Trophoblast cell (in vitro differentiated cells and primary cell): ENCODE results near the gene RGL2.
"Not testable (repeated sequence)": the region's sequence is repeated elsewhere in the genome, so short reads cannot be mapped to it uniquely, and the experiment has no call there.

Experiments used
- DNase-seq, 2 donors: peaks; one replicate each; pipeline ENCODE4 v3.0.0-alpha.2; 2016
- H2AFZ ChIP-seq: 2 replicates; pipeline ENCODE4 v1.6.1; 2013; ENCODE audit warnings: low read length, moderate library complexity, mild to moderate bottlenecking; ENCODE audit not compliant: insufficient read depth, poor library complexity
- H2AK5ac ChIP-seq: 2 replicates; pipeline ENCODE4 v1.6.1; 2013; ENCODE audit warnings: mild to moderate bottlenecking, low read length
- H2BK120ac ChIP-seq: 2 replicates; pipeline ENCODE4 v1.6.1; 2013; ENCODE audit warnings: low read length, mild to moderate bottlenecking, moderate library complexity; ENCODE audit not compliant: insufficient read depth, poor library complexity
- H2BK12ac ChIP-seq: 2 replicates; pipeline ENCODE4 v1.6.1; 2013; ENCODE audit warnings: mild to moderate bottlenecking, low read length, moderate library complexity
- H2BK5ac ChIP-seq: 2 replicates; pipeline ENCODE4 v1.6.1; 2013; ENCODE audit warnings: low read length, low read depth, moderate library complexity, mild to moderate bottlenecking; ENCODE audit not compliant: poor library complexity
- H3K14ac ChIP-seq: 2 replicates; pipeline ENCODE4 v1.6.1; 2013; ENCODE audit warnings: mild to moderate bottlenecking, low read length
- H3K18ac ChIP-seq: 2 replicates; pipeline ENCODE4 v1.6.1; 2013; ENCODE audit warnings: mild to moderate bottlenecking, low read length
- H3K23ac ChIP-seq: 2 replicates; pipeline ENCODE4 v1.6.1; 2013; ENCODE audit warnings: low read length
- H3K27ac ChIP-seq: 2 replicates; pipeline ENCODE4 v1.5.1; 2013; ENCODE audit warnings: low read depth, mild to moderate bottlenecking, inconsistent platforms, low read length, moderate library complexity
- H3K27me3 ChIP-seq: 2 replicates; pipeline ENCODE4 v1.6.1; 2013; ENCODE audit warnings: inconsistent platforms, mild to moderate bottlenecking, low read length, moderate library complexity; ENCODE audit not compliant: insufficient read depth
- H3K36me3 ChIP-seq, 2 experiments: 1 replicate in 1 of 2; 2 replicates in 1 of 2; pipeline ENCODE4 v1.6.1; 2013; ENCODE audit warnings: low read length in 2 of 2, mild to moderate bottlenecking in 2 of 2, moderate library complexity in 1 of 2; ENCODE audit not compliant: insufficient read depth in 2 of 2, control insufficient read depth in 1 of 2
- H3K4ac ChIP-seq: 2 replicates; pipeline ENCODE4 v1.6.1; 2013; ENCODE audit warnings: low read depth, mild to moderate bottlenecking, low read length, moderate library complexity
- H3K4me1 ChIP-seq, 2 experiments: 1 replicate in 1 of 2; 2 replicates in 1 of 2; pipeline ENCODE4 v1.6.1; 2013; ENCODE audit warnings: low read length in 2 of 2, mild to moderate bottlenecking in 2 of 2, moderate library complexity in 1 of 2; ENCODE audit not compliant: insufficient read depth in 2 of 2, control insufficient read depth in 1 of 2
- H3K4me2 ChIP-seq: 2 replicates; pipeline ENCODE4 v1.6.1; 2013; ENCODE audit warnings: inconsistent platforms, mild to moderate bottlenecking, low read length, moderate library complexity
- H3K4me3 ChIP-seq: 2 replicates; pipeline ENCODE4 v1.5.1; 2013; ENCODE audit warnings: mild to moderate bottlenecking, low read depth, low read length, inconsistent platforms
- H3K79me1 ChIP-seq: one replicate; pipeline ENCODE4 v1.6.1; 2013; ENCODE audit warnings: low read length
- H3K79me2 ChIP-seq: 2 replicates; pipeline ENCODE4 v1.6.1; 2013; ENCODE audit warnings: low read length, mild to moderate bottlenecking; ENCODE audit not compliant: control insufficient read depth, insufficient read depth, poor library complexity
- H3K9ac ChIP-seq: 2 replicates; pipeline ENCODE4 v1.6.1; 2013; ENCODE audit warnings: mild to moderate bottlenecking, low read length
- H3K9me3 ChIP-seq: 2 replicates; pipeline ENCODE4 v1.6.1; 2013; ENCODE audit warnings: low read depth, mild to moderate bottlenecking, control low read depth, inconsistent platforms, low read length; ENCODE audit not compliant: insufficient read depth
- H4K12ac ChIP-seq: 2 replicates; pipeline ENCODE4 v1.6.1; 2013; ENCODE audit warnings: low read depth, mild to moderate bottlenecking, low read length, moderate library complexity
- H4K8ac ChIP-seq: 2 replicates; pipeline ENCODE4 v1.6.1; 2013; ENCODE audit warnings: low read depth, mild to moderate bottlenecking, low read length, moderate library complexity
- H4K91ac ChIP-seq: one replicate; pipeline ENCODE4 v1.6.1; 2013; ENCODE audit warnings: low read depth, mild to moderate bottlenecking, low read length, moderate library complexity
- WGBS: extraction: QIAGEN DNeasy Blood & Tissue Kit; methylation state at CpG from one replicate; pipeline ENCODE4 v1.1.7; 2013; ENCODE audit warnings: missing lambda C conversion rate; ENCODE audit not compliant: insufficient read length, insufficient coverage; ENCODE audit errors: extremely low coverage; 5-methylcytosine and 5-hydroxymethylcytosine counted together

RGL2 gene

DNA sequence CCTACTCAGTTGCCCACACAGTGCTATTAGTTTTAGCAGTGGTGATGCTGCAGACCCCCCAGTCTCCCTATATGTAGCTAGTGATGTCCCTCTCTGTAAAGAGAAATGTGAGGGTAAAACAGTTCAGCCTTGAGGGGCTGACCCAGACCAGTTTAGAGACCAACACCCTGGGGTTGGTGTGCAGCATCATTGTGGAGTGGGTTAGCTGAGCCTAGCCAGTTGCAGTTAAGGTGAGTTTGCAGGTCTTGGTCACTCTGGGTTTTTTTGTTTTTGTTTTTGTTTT lies 22.2 kb downstream of the RGL2 start:
- H3K4me3 ChIP-seq: peak overlapping the region; percentile 84
- H2AFZ ChIP-seq: no peak overlapping the region
- peak overlapping the region; percentile 36 for H2AK5ac ChIP-seq
- peak overlapping the region; percentile 84 for H3K9ac ChIP-seq
- H3K4me2 ChIP-seq: peak overlapping the region; percentile 62
- peak overlapping the region; percentile 97 for H3K27ac ChIP-seq
- H2BK120ac ChIP-seq: peak overlapping the region; percentile 14
- no peaks in the 10 kb centered on the region for H3K27me3 ChIP-seq
- peaks cover 48 to 57% of the 10 kb centered on the region in 2 experiments for H3K36me3 ChIP-seq
- H2BK5ac ChIP-seq: peak overlapping the region; percentile 28
- peak overlapping the region; percentile 89 for H3K14ac ChIP-seq
- no peak for DNase-seq
- H3K79me2 ChIP-seq: peaks cover 15% of the 10 kb centered on the region
- no peak overlapping the region for H3K18ac ChIP-seq
- H4K91ac ChIP-seq: peak overlapping the region; percentile 41
- peak overlapping the region; percentile 17 for H3K4ac ChIP-seq
- H3K9me3 ChIP-seq: no peaks in the 10 kb centered on the region
- peak overlapping the region; percentile 96 for H4K8ac ChIP-seq
- H4K12ac ChIP-seq: peak overlapping the region; percentile 78
- peaks cover 3 to 12% of the 10 kb centered on the region in 2 experiments for H3K4me1 ChIP-seq
- no peak overlapping the region for H3K23ac ChIP-seq
- no peak overlapping the region for H2BK12ac ChIP-seq
- peaks cover 15% of the 10 kb centered on the region for H3K79me1 ChIP-seq

GRCh38 chr6:33275795-33276580 lies 22.8 kb downstream of the RGL2 start:
- peak overlapping the region; percentile 97 for H3K27ac ChIP-seq
- peaks cover 20% of the 10 kb centered on the region for H3K79me1 ChIP-seq
- peaks cover 46 to 55% of the 10 kb centered on the region in 2 experiments for H3K36me3 ChIP-seq
- H3K79me2 ChIP-seq: peaks cover 18% of the 10 kb centered on the region
- no CpG with 5 or more reads among the region's 16 CpGs for WGBS
- not testable (repeated sequence) for H3K14ac ChIP-seq, H3K18ac ChIP-seq, H3K23ac ChIP-seq, H2BK5ac ChIP-seq, H2BK12ac ChIP-seq, H4K8ac ChIP-seq, H3K4ac ChIP-seq, H2AK5ac ChIP-seq, H3K27me3 ChIP-seq, H2BK120ac ChIP-seq, H3K9ac ChIP-seq, H4K12ac ChIP-seq, H2AFZ ChIP-seq, H3K4me3 ChIP-seq, DNase-seq, H3K9me3 ChIP-seq
- H4K91ac ChIP-seq: peak overlapping the region; percentile 41
- H3K4me1 ChIP-seq: peaks cover 3 to 12% of the 10 kb centered on the region in 2 experiments
- H3K4me2 ChIP-seq: peak overlapping the region; percentile 62

DNA sequence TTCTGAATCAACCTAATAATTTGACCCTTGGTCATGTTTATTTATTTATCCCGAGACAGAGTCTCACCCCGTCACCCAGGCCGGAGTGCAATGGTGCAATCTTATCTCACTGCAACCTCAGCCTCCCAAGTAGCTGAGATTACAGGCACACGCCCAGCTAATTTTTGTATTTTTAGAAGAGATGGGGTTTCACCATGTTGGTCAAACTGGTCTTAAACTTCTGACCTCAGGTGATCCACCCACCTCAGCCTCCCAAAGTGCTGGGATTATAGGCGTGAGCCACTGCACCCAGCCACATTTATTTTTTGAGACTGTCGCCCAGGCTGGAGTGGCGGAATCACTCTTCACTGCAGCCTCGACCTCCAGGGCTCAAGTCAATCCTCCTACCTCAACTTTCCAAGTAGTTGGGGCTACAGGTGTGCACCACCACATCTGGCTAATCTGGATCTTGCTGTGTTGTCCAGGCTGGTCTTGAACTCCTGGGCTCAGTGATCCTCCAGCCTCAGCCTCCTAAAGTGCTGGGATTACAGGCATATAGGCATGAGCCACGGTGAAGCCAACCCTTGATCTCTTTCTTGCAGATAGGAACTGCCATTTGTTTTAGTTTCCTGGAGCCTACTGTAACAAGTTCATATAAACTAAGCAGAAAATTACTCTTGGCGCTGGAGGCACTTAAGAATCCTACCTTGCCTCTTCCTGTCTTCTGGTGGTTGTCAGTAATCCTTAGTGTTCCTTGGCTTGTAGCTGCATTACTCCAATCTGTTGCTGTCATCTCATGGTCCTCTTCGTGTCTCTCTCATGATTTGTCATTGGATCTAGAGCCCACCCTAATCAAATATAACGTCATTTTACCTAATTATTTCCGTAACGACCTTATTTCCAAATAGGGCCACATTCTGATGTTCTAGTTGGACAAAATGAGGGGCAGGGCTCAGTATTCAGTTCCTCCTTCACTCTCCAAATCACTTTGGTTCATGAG lies 24.5 kb downstream of the RGL2 start:
- peak overlapping the region; percentile 59 for H3K27ac ChIP-seq
- H2BK5ac ChIP-seq: no peak overlapping the region
- H3K79me2 ChIP-seq: peaks cover 18% of the 10 kb centered on the region
- H4K91ac ChIP-seq: no peak overlapping the region
- no peak overlapping the region for H3K4me3 ChIP-seq
- H4K12ac ChIP-seq: no peak overlapping the region
- DNase-seq: no peak
- peaks cover 20% of the 10 kb centered on the region for H3K79me1 ChIP-seq
- no peak overlapping the region for H2AFZ ChIP-seq
- no peak overlapping the region for H2BK12ac ChIP-seq
- H2BK120ac ChIP-seq: no peak overlapping the region
- no peak overlapping the region for H3K23ac ChIP-seq
- peak overlapping the region; percentile 22 for H3K4ac ChIP-seq
- peaks cover 30 to 39% of the 10 kb centered on the region in 2 experiments for H3K36me3 ChIP-seq
- H3K9ac ChIP-seq: no peak overlapping the region
- no peaks in the 10 kb centered on the region for H3K9me3 ChIP-seq
- H2AK5ac ChIP-seq: no peak overlapping the region
- no peaks in the 10 kb centered on the region for H3K27me3 ChIP-seq
- H3K14ac ChIP-seq: no peak overlapping the region
- H3K4me1 ChIP-seq: peaks cover 3 to 12% of the 10 kb centered on the region in 2 experiments
- H3K4me2 ChIP-seq: peak overlapping the region; percentile 37
- no peak overlapping the region for H3K18ac ChIP-seq
- no peak overlapping the region for H4K8ac ChIP-seq
- 100% methylated on average over 3 of the region's 14 CpGs for whole genome bisulfite sequencing

- Histone ChIP-seq H2BK12ac (no peak overlapping the region), H3K79me2 (peaks cover 18% of the 10 kb centered on the region), H3K36me3 (peaks cover 26 to 36% of the 10 kb centered on the region in 2 experiments), H3K14ac (no peak overlapping the region), H3K4ac (peak overlapping the region; percentile 82), H3K27ac (peak overlapping the region; percentile 34), H3K9me3 (no peaks in the 10 kb centered on the region), H3K23ac (no peak overlapping the region), H2AFZ (no peak overlapping the region), H2BK120ac (no peak overlapping the region), H2AK5ac (no peak overlapping the region), H3K79me1 (peaks cover 20% of the 10 kb centered on the region), H3K9ac (peak overlapping the region; percentile 97), H4K8ac (no peak overlapping the region), H3K4me3 (no peak overlapping the region), H4K91ac (no peak overlapping the region), H2BK5ac (no peak overlapping the region), H3K4me1 (peaks cover 3 to 12% of the 10 kb centered on the region in 2 experiments), H4K12ac (no peak overlapping the region), H3K27me3 (no peaks in the 10 kb centered on the region), H3K18ac (no peak overlapping the region), H3K4me2 (peak overlapping the region; percentile 71)
- no peak for DNase-seq
- WGBS: no CpG with 5 or more reads among the region's 11 CpGs
These were observed 25.4 kb downstream of the RGL2 start for GRCh38 chr6:33273129-33273923.
